Lower lobe of right lung (tissue), 2 donors: ENCODE measurements around the gene MRPS10. TPM values are rescaled to one million over a fixed set of nuclear protein-coding genes. Genes with fewer than 3 reads are reported as not detected.

Experiments
- ATAC-seq, 2 donors: fragments of 200-7000 bp; cut with Tn5 transposase; one replicate each; pipeline ENCODE4 v1.9.1; 2020 to 2022; ENCODE audit warnings: mild to moderate bottlenecking in 2 of 2, moderate library complexity in 2 of 2
- DNase-seq: peaks from one replicate; pipeline ENCODE4 v3.0.0-alpha.2; 2020
- H3K27ac ChIP-seq: fragments of 200-600 bp; one replicate; pipeline ENCODE4 v1.8.0; 2022
- H3K27me3 ChIP-seq: fragments of 200-600 bp; one replicate; pipeline ENCODE4 v1.8.0; 2022; ENCODE audit warnings: low read depth
- H3K36me3 ChIP-seq: fragments of 200-600 bp; one replicate; pipeline ENCODE4 v1.8.0; 2022; ENCODE audit warnings: mild to moderate bottlenecking
- H3K4me1 ChIP-seq: fragments of 200-600 bp; one replicate; pipeline ENCODE4 v1.8.0; 2022
- H3K4me3 ChIP-seq: fragments of 200-600 bp; one replicate; pipeline ENCODE4 v1.8.0; 2022; ENCODE audit warnings: mild to moderate bottlenecking
- H3K9me3 ChIP-seq: fragments of 200-600 bp; one replicate; pipeline ENCODE4 v1.8.0; 2022
- CTCF ChIP-seq: fragments of 200-600 bp; IDR thresholded peaks from one replicate; pipeline ENCODE4 v1.8.0; 2022; ENCODE audit warnings: antibody characterized with exemption, mild to moderate bottlenecking
- intact Hi-C: fragments of 100-400 bp; cut with DNase I; formaldehyde crosslinking; loops from one replicate; pipeline ENCODE4 v1.11.0; 2022
- total RNA-seq: library from RNA; stranded (reverse); fragmentation: NEBNext Ultra II Directional; extraction: Animal tissue kit (Norgen Biotek cat#: 25700); gene quantifications from one replicate; pipeline ENCODE4 v1.2.1, GENCODE V29; 2021
- donor health status: DM: no; HTN: yes; CAD: no; lungs with severe emphysema.

MRPS10 gene
- total RNA-seq, 1 donor from 2014 or later: 23.6 TPM

GRCh38 chr6:42184475-42184874, 33.2 kb downstream of the MRPS10 start:
- no peak for ATAC-seq
- Histone ChIP-seq H3K4me1 (no peaks in the 10 kb centered on the region), H3K9me3 (no peaks in the 10 kb centered on the region), H3K4me3 (no peak overlapping the region), H3K36me3 (no peaks in the 10 kb centered on the region), H3K27ac (no peak overlapping the region), H3K27me3 (no peaks in the 10 kb centered on the region)
- no peak for DNase-seq
- intact Hi-C loops: no loop called here
- no peak for TF ChIP-seq CTCF

GRCh38 chr6:42182101-42182500, 35.6 kb downstream of the MRPS10 start:
- no peaks in the 10 kb centered on the region for H3K36me3 ChIP-seq
- intact Hi-C loops: no loop called here
- no peak for TF ChIP-seq CTCF
- H3K4me1 ChIP-seq: no peaks in the 10 kb centered on the region
- no peak overlapping the region for H3K4me3 ChIP-seq
- DNase-seq (no peak), ATAC-seq (no peak)
- no peaks in the 10 kb centered on the region for H3K9me3 ChIP-seq
- H3K27me3 ChIP-seq: peaks cover 18% of the 10 kb centered on the region
- no peak overlapping the region for H3K27ac ChIP-seq

DNA sequence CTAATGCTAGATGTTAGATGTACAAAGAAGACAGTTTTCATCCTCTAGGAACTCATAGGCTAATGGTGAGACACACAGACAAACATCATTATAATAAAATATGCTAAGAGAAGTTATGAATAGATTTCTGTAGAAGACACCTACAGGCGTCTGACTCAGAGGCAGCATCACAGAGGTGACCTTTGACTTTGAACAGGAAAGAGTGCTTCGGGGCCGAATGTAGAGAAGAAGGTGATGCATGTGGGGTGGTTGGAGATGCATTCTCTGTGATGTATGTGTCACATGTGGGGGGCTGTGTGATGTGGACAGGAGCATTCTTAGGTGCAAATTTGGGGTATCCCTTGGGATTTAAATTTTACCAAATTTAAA, 37.7 kb downstream of the MRPS10 start:
- intact Hi-C loops: no loop called here

DNA sequence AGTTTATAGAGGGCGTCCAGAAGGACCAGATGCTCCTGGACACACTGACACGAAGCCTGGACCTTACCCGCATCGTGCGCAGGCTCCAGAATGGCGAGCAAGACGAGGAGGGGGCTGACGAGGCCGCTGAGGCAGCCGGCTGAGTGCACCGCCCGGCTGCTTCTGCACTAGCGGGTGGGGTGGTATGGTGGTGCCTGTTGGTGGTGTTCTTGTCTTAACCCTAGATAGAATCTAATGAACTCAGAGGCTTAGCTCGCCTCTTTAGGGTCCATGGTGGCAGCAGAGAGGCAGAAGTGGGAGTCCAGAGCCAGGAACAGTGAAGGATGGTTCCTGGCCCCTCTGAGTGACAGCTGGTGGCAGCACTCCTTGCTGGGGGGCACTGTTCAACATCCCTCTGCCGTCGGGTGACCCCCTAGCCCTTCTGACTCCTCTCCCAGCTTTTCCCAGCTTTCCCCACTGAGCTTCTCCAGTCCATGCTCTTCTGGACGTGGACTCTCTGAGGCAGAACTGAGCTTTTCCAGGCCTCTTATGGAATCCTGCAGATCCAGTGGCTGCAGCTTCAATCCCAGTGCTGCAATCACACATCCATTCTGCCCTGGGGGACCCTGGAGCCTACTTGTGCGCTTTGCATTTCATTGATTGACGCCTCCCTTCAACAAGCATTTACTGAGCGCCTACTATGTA, 38.3 kb downstream of the MRPS10 start:
- DNase-seq (no peak), ATAC-seq (no peak)
- peaks cover 18% of the 10 kb centered on the region for H3K27me3 ChIP-seq
- intact Hi-C loops: no loop called here
- H3K27ac ChIP-seq: no peak overlapping the region
- H3K36me3 ChIP-seq: no peaks in the 10 kb centered on the region
- no peaks in the 10 kb centered on the region for H3K9me3 ChIP-seq
- no peak overlapping the region for H3K4me3 ChIP-seq
- no peak for TF ChIP-seq CTCF
- H3K4me1 ChIP-seq: no peaks in the 10 kb centered on the region

More for the DNA sequence above, 37.7 kb downstream of the MRPS10 start:
- Histone ChIP-seq H3K27me3 (peaks cover 18% of the 10 kb centered on the region), H3K4me3 (no peak overlapping the region), H3K4me1 (no peaks in the 10 kb centered on the region), H3K9me3 (no peaks in the 10 kb centered on the region), H3K27ac (no peak overlapping the region), H3K36me3 (no peaks in the 10 kb centered on the region)
- no peak for DNase-seq
- TF ChIP-seq CTCF: no peak
- no peak for ATAC-seq

- H3K27me3 ChIP-seq: peaks cover 18% of the 10 kb centered on the region
- H3K9me3 ChIP-seq: no peaks in the 10 kb centered on the region
- DNase-seq (no peak), ATAC-seq (peak in 1 of 2 donors; percentile 10)
- intact Hi-C loops: no loop called here
- H3K4me3 ChIP-seq: no peak overlapping the region
- TF ChIP-seq CTCF: no peak
- no peak overlapping the region for H3K27ac ChIP-seq
- H3K36me3 ChIP-seq: no peaks in the 10 kb centered on the region
- H3K4me1 ChIP-seq: no peaks in the 10 kb centered on the region
These were observed 39.9 kb downstream of the MRPS10 start for GRCh38 chr6:42177514-42178364.
